GM12878 (cell line): ENCODE results near the gene ITGB5. TPM values are rescaled to one million over a fixed set of nuclear protein-coding genes. Genes with fewer than 3 reads are reported as not detected.

Source experiments
- ATAC-seq: fragments of 200-7000 bp; cut with Tn5 transposase; 3 replicates; pipeline ENCODE4 v1.9.1; 2020; ENCODE audit warnings: mild to moderate bottlenecking, moderate library complexity
- BruUV-seq: library from RNA; stranded (reverse); fragments of 400-500 nt; replicated peaks from 2 replicates; lab custom pipeline; 2021; lab: Mats Ljungman, UMichigan
- CTCF ChIA-PET: fragments of 300-600 bp; sonication (Branson Sonifier 250); formaldehyde crosslinking; extraction: SDS; loops from one replicate; lab custom pipeline; 2021; ENCODE audit warnings: inconsistent platforms; lab: Yijun Ruan, JAX
- POLR2A ChIA-PET: fragments of 350-600 bp; formaldehyde crosslinking; extraction: SDS; loops from one replicate; lab custom pipeline; 2021; ENCODE audit warnings: inconsistent platforms; lab: Charles Lee
- RAD21 ChIA-PET: fragments of 300-600 bp; sonication (Branson Sonifier 250); formaldehyde crosslinking; loops from one replicate; lab custom pipeline; 2023; ENCODE audit warnings: antibody characterized with exemption; ENCODE audit not compliant: unreplicated experiment; lab: Charles Lee
- SMC1A ChIA-PET: fragments of 300-600 bp; sonication (Branson Sonifier 250); formaldehyde crosslinking; loops from one replicate; lab custom pipeline; 2023; ENCODE audit not compliant: unreplicated experiment, uncharacterized antibody; lab: Charles Lee
- DNase-seq: peaks from one replicate; pipeline ENCODE4 v3.0.0-alpha.2; 2011; ENCODE audit warnings: low read depth, low spot score
- FAIRE-seq: peaks from 3 replicates; lab custom pipeline; 2011; peaks lifted over from hg19 to GRCh38; lab: Jason Lieb, UNC
- H2AFZ ChIP-seq: 2 replicates; pipeline ENCODE4 v1.6.0; 2011; ENCODE audit warnings: low read depth, low read length, control low read depth; ENCODE audit not compliant: control insufficient read depth
- H3K27ac ChIP-seq: 2 replicates; pipeline ENCODE4 v1.5.1; 2011; ENCODE audit warnings: control low read depth; ENCODE audit not compliant: control insufficient read depth, insufficient read depth
- H3K27me3 ChIP-seq, 2 experiments: replicated peaks in 1 of 2; 2 replicates each; pipeline versions ENCODE4 v1.6.0 to v1.6.1; 2011; ENCODE audit warnings: low read length in 1 of 2; ENCODE audit not compliant: control insufficient read depth in 2 of 2, insufficient read depth in 2 of 2
- H3K36me3 ChIP-seq, 2 experiments: 2 replicates each; pipeline ENCODE4 v1.5.1; 2011; ENCODE audit warnings: low read length in 1 of 2; ENCODE audit not compliant: control insufficient read depth in 2 of 2, insufficient read depth in 2 of 2
- H3K4me1 ChIP-seq: 2 replicates; pipeline ENCODE4 v1.6.1; 2011; ENCODE audit warnings: mild to moderate bottlenecking, low read length, moderate library complexity, mixed read lengths; ENCODE audit not compliant: control insufficient read depth, insufficient read depth
- H3K4me2 ChIP-seq: 2 replicates; pipeline ENCODE4 v1.6.0; 2011; ENCODE audit warnings: control low read depth; ENCODE audit not compliant: control insufficient read depth, insufficient read depth
- H3K4me3 ChIP-seq: fragments of 200-600 bp; sonication (generic); 2 replicates; pipeline ENCODE4 v1.5.1; 2016
- H3K79me2 ChIP-seq: 2 replicates; pipeline ENCODE4 v1.6.0; 2011; ENCODE audit warnings: low read length; ENCODE audit not compliant: control insufficient read depth, insufficient read depth
- H3K9ac ChIP-seq: 2 replicates; pipeline ENCODE4 v1.8.0; 2011; ENCODE audit warnings: low read length, control low read depth, mixed read lengths; ENCODE audit not compliant: control insufficient read depth, insufficient read depth
- H3K9me3 ChIP-seq: replicated peaks from 3 replicates; pipeline ENCODE4 v1.5.1; 2011; ENCODE audit warnings: mild to moderate bottlenecking, low read length; ENCODE audit not compliant: control insufficient read depth, insufficient read depth
- H4K20me1 ChIP-seq: 2 replicates; pipeline ENCODE4 v1.6.0; 2011; ENCODE audit not compliant: control insufficient read depth, insufficient read depth
- CHD1 ChIP-seq: IDR thresholded peaks from 2 replicates; pipeline ENCODE4 v1.6.1; 2012; ENCODE audit warnings: low read depth, low read length, improper control_type of control experiment
- FOXM1 ChIP-seq: IDR thresholded peaks from 2 replicates; pipeline ENCODE4 v1.6.1; 2012; ENCODE audit warnings: low read depth, mild to moderate bottlenecking, inconsistent platforms, low read length, moderate library complexity
- IKZF2 ChIP-seq, 2 experiments: fragments of 450-650 bp; IDR thresholded peaks; 2 replicates each; pipeline ENCODE4 v1.6.1; 2017; ENCODE audit warnings: mild to moderate bottlenecking in 2 of 2, moderate library complexity in 2 of 2
- NR2C1 ChIP-seq: fragments of 450-650 bp; IDR thresholded peaks from 2 replicates; pipeline ENCODE4 v1.6.1; 2017; ENCODE audit warnings: antibody characterized with exemption, mild to moderate bottlenecking, moderate library complexity
- PAX8 ChIP-seq: fragments of 450-650 bp; IDR thresholded peaks from 2 replicates; pipeline ENCODE4 v1.6.1; 2017; ENCODE audit warnings: mild to moderate bottlenecking, moderate library complexity
- SP1 ChIP-seq: IDR thresholded peaks from one replicate; pipeline ENCODE4 v1.6.1; 2011; ENCODE audit warnings: low read depth, low read length
- SRF ChIP-seq, 2 experiments: IDR thresholded peaks; 2 replicates each; pipeline ENCODE4 v1.6.1; 2011; ENCODE audit warnings: low read depth in 2 of 2, low read length in 2 of 2, mild to moderate bottlenecking in 1 of 2, moderate library complexity in 1 of 2
- TCF7 ChIP-seq: IDR thresholded peaks from 2 replicates; pipeline ENCODE4 v1.6.1; 2014; ENCODE audit warnings: antibody characterized with exemption, borderline replicate concordance
- ZNF622 ChIP-seq: fragments of 450-650 bp; IDR thresholded peaks from 2 replicates; pipeline ENCODE4 v1.6.1; 2017; ENCODE audit warnings: mild to moderate bottlenecking, inconsistent platforms
- ZSCAN29 ChIP-seq: fragments of 450-650 bp; IDR thresholded peaks from 2 replicates; pipeline ENCODE4 v1.6.1; 2017; ENCODE audit warnings: mild to moderate bottlenecking, moderate library complexity
- WGBS: methylation state at CpG from one replicate; pipeline ENCODE4 v1.1.6; 2016; ENCODE audit warnings: low lambda C conversion rate; ENCODE audit not compliant: insufficient replicate concordance, insufficient coverage; ENCODE audit errors: missing lambda C conversion rate; 5-methylcytosine and 5-hydroxymethylcytosine counted together
- in situ Hi-C: fragments of 300-500 bp; cut with MboI; formaldehyde crosslinking; loops from 9 replicates; pipeline ENCODE4 v1.14.3; 2018; ENCODE audit warnings: mixed read lengths
- intact Hi-C: fragments of 100-400 bp; cut with micrococcal nuclease; formaldehyde crosslinking; loops from one replicate; pipeline ENCODE4 v1.14.2; 2022; ENCODE audit not compliant: unreplicated experiment
- polyA plus RNA-seq, 11 experiments: library from polyadenylated mRNA; depleted of rRNA in 4 of 11; unstranded in 6 of 11; stranded (reverse) in 5 of 11; fragments of >200 nt; fragmentation: Nextera tagmentation in 4 of 11; fragmentation: Illumina TruSeq in 1 of 11; extraction: Ambion mirVana in 4 of 11; extraction: Trizol in 1 of 11; gene quantifications; 1 replicate in 1 of 11; 2 replicates in 10 of 11; pipeline versions ENCODE4 v1.2.1 to v1.2.3, GENCODE V29; 2011 to 2016; ENCODE audit warnings: inconsistent platforms in 2 of 11, missing spikeins in 2 of 11, low read depth in 1 of 11
- total RNA-seq, 4 experiments: library from RNA; depleted of rRNA in 3 of 4; stranded (reverse); fragments of >200 nt in 3 of 4; fragmentation: Illumina TruSeq in 1 of 4; extraction: Trizol in 1 of 4; gene quantifications; 2 replicates each; pipeline versions ENCODE4 v1.2.1 to v1.2.3, GENCODE V29; 2013 to 2021
- TF ChIP-seq, protein P1 (sequence below): IDR thresholded peaks from 2 replicates; pipeline ENCODE4 v1.6.1; 2012; ENCODE audit warnings: low read length, inconsistent platforms
- TF ChIP-seq, protein P2 (sequence below): fragments of 450-650 bp; IDR thresholded peaks from 2 replicates; pipeline ENCODE4 v1.6.1; 2017; ENCODE audit warnings: mild to moderate bottlenecking, low read depth, inconsistent platforms; ENCODE audit not compliant: poor library complexity, severe bottlenecking
- TF ChIP-seq, protein P3 (sequence below): fragments of 450-650 bp; IDR thresholded peaks from 2 replicates; pipeline ENCODE4 v1.6.1; 2016; ENCODE audit warnings: mild to moderate bottlenecking
- TF ChIP-seq, protein P4 (sequence below): fragments of 450-650 bp; formaldehyde crosslinking; IDR thresholded peaks from 2 replicates; pipeline ENCODE4 v1.4.0; 2022; ENCODE audit warnings: mild to moderate bottlenecking, moderate library complexity
- TF ChIP-seq, protein P5 (sequence below): IDR thresholded peaks from 2 replicates; pipeline ENCODE4 v1.6.1; 2011; ENCODE audit warnings: borderline replicate concordance, low read depth, mild to moderate bottlenecking, moderate library complexity, low read length; ENCODE audit not compliant: insufficient read depth, poor library complexity, severe bottlenecking

Gene ITGB5
- total and polyA plus RNA-seq, 10 of the 15 experiments (the other 5 are each of a cell fraction or from before 2014, with no cell fraction given): 0.05 to 10.0 (median 0.83) TPM; not detected in 2

DNA sequence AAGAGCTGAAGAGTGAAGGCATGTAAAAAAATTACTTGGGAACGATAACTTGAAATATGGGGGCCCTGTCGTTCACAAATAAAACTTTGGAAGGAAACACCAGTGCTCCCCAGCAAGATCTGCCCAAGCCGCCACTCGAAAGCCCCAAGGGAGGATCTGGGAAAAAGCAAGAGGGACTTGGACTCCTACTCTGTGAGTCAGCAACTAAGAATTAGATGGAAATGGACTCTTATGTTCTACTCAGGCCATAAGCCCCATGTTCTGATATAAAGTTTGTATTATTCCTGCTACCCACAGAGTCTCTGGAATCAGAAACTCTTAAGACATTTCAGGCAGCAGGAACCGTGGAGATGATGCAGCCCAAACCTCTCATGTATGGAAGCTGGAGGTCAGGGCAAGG is 75.7 kb downstream of the ITGB5 start:
- H2AFZ ChIP-seq: no peak overlapping the region
- ChIA-PET SMC1A (interaction anchor here (0.7 to 4.2 kb wide), 5 partner anchors 24 to 90 kb away, joined by 3 to 22 read pairs (median 3); no protein-coding TSS in a partner anchor), CTCF (interaction anchor here (1.0 to 3.1 kb wide), 6 partner anchors 23 to 198 kb away, joined by 3 to 11 read pairs (median 7); no protein-coding TSS in a partner anchor)
- TF ChIP-seq FOXM1: no peak
- TF ChIP-seq SP1: no peak
- TF ChIP-seq, protein P1, sequence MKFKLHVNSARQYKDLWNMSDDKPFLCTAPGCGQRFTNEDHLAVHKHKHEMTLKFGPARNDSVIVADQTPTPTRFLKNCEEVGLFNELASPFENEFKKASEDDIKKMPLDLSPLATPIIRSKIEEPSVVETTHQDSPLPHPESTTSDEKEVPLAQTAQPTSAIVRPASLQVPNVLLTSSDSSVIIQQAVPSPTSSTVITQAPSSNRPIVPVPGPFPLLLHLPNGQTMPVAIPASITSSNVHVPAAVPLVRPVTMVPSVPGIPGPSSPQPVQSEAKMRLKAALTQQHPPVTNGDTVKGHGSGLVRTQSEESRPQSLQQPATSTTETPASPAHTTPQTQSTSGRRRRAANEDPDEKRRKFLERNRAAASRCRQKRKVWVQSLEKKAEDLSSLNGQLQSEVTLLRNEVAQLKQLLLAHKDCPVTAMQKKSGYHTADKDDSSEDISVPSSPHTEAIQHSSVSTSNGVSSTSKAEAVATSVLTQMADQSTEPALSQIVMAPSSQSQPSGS: no peak
- TF ChIP-seq ZSCAN29: no peak
- no peak for TF ChIP-seq NR2C1
- TF ChIP-seq CHD1: no peak
- TF ChIP-seq, protein P2, sequence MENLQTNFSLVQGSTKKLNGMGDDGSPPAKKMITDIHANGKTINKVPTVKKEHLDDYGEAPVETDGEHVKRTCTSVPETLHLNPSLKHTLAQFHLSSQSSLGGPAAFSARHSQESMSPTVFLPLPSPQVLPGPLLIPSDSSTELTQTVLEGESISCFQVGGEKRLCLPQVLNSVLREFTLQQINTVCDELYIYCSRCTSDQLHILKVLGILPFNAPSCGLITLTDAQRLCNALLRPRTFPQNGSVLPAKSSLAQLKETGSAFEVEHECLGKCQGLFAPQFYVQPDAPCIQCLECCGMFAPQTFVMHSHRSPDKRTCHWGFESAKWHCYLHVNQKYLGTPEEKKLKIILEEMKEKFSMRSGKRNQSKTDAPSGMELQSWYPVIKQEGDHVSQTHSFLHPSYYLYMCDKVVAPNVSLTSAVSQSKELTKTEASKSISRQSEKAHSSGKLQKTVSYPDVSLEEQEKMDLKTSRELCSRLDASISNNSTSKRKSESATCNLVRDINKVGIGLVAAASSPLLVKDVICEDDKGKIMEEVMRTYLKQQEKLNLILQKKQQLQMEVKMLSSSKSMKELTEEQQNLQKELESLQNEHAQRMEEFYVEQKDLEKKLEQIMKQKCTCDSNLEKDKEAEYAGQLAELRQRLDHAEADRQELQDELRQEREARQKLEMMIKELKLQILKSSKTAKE: no peak
- TF ChIP-seq SRF (IDR thresholded peaks at IDR 0.05; ENCODE audit: low read depth in 2 of 2, low read length in 2 of 2): no peak
- TF ChIP-seq ZNF622: no peak
- TF ChIP-seq, protein P3, sequence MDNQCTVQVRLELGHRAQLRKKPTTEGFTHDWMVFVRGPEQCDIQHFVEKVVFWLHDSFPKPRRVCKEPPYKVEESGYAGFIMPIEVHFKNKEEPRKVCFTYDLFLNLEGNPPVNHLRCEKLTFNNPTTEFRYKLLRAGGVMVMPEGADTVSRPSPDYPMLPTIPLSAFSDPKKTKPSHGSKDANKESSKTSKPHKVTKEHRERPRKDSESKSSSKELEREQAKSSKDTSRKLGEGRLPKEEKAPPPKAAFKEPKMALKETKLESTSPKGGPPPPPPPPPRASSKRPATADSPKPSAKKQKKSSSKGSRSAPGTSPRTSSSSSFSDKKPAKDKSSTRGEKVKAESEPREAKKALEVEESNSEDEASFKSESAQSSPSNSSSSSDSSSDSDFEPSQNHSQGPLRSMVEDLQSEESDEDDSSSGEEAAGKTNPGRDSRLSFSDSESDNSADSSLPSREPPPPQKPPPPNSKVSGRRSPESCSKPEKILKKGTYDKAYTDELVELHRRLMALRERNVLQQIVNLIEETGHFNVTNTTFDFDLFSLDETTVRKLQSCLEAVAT: no peak
- TF ChIP-seq, protein P4, sequence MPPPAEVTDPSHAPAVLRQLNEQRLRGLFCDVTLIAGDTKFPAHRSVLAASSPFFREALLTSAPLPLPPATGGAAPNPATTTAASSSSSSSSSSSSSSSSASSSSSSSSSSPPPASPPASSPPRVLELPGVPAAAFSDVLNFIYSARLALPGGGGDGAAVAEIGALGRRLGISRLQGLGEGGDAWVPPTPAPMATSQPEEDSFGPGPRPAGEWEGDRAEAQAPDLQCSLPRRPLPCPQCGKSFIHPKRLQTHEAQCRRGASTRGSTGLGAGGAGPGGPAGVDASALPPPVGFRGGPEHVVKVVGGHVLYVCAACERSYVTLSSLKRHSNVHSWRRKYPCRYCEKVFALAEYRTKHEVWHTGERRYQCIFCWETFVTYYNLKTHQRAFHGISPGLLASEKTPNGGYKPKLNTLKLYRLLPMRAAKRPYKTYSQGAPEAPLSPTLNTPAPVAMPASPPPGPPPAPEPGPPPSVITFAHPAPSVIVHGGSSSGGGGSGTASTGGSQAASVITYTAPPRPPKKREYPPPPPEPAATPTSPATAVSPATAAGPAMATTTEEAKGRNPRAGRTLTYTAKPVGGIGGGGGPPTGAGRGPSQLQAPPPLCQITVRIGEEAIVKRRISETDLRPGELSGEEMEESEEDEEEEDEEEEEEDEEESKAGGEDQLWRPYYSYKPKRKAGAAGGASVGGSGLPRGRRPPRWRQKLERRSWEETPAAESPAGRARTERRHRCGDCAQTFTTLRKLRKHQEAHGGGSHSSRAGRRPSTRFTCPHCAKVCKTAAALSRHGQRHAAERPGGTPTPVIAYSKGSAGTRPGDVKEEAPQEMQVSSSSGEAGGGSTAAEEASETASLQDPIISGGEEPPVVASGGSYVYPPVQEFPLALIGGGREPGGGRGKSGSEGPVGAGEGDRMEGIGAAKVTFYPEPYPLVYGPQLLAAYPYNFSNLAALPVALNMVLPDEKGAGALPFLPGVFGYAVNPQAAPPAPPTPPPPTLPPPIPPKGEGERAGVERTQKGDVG (CRISPR knock-in tag): no peak
- TF ChIP-seq PAX8: no peak
- TF ChIP-seq, protein P5, sequence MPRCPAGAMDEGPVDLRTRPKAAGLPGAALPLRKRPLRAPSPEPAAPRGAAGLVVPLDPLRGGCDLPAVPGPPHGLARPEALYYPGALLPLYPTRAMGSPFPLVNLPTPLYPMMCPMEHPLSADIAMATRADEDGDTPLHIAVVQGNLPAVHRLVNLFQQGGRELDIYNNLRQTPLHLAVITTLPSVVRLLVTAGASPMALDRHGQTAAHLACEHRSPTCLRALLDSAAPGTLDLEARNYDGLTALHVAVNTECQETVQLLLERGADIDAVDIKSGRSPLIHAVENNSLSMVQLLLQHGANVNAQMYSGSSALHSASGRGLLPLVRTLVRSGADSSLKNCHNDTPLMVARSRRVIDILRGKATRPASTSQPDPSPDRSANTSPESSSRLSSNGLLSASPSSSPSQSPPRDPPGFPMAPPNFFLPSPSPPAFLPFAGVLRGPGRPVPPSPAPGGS: no peak
- TF ChIP-seq TCF7: no peak
- no peak for TF ChIP-seq IKZF2 (IDR thresholded peaks at IDR 0.05)

More for the DNA sequence above, 75.7 kb downstream of the ITGB5 start:
- intact Hi-C loops: no loop called here
- Histone ChIP-seq H3K9ac (no peak overlapping the region), H3K79me2 (no peaks in the 10 kb centered on the region), H3K4me3 (no peak overlapping the region), H3K9me3 (no peaks in the 10 kb centered on the region), H3K4me1 (no peaks in the 10 kb centered on the region), H3K4me2 (no peak overlapping the region), H3K36me3 (no peaks in the 10 kb centered on the region), H4K20me1 (no peaks in the 10 kb centered on the region), H3K27me3 (no peaks in the 10 kb centered on the region; a peak in 2 of 4 replicates), H3K27ac (no peak overlapping the region)
- no peak for ATAC-seq
- no peak for FAIRE-seq
- no TSS peak for BruUV-seq
- POLR2A ChIA-PET: no interaction called here
- RAD21 ChIA-PET: interaction anchor here (1.0 to 2.0 kb wide), 4 partner anchors 24 to 87 kb away, joined by 3 to 12 read pairs (median 4); no protein-coding TSS in a partner anchor
- in situ Hi-C loops: no loop called here
- DNase-seq: no peak
- 40% methylated on average over 5 of the region's 5 CpGs for WGBS
